DND-41 (cell line): ENCODE results near the gene PKDREJ.
A peak's percentile ranks its signal among the peaks of the same experiment; 100 is the strongest.

ENCODE experiments used
- ATAC-seq: fragments of 200-7000 bp; cut with Tn5 transposase; 3 replicates; pipeline ENCODE4 v1.9.1; 2021; ENCODE audit warnings: low read depth; ENCODE audit not compliant: insufficient read depth
- DNase-seq: peaks from one replicate; pipeline ENCODE4 v3.0.0-alpha.2; 2020
- H2AFZ ChIP-seq: 2 replicates; pipeline ENCODE4 v1.6.0; 2012; ENCODE audit warnings: low read depth, low read length
- H3K27ac ChIP-seq: 2 replicates; pipeline ENCODE4 v1.5.1; 2012; ENCODE audit warnings: low read length, inconsistent platforms
- H3K27me3 ChIP-seq: fragments of 200-600 bp; sonication (generic); 2 replicates; pipeline ENCODE4 v1.6.0; 2012; ENCODE audit warnings: low read length, mild to moderate bottlenecking, inconsistent platforms; ENCODE audit not compliant: insufficient read depth, poor library complexity
- H3K36me3 ChIP-seq: 2 replicates; pipeline ENCODE4 v1.5.1; 2012; ENCODE audit warnings: low read length, inconsistent platforms; ENCODE audit not compliant: insufficient read depth
- H3K4me1 ChIP-seq: 2 replicates; pipeline ENCODE4 v1.5.1; 2012; ENCODE audit warnings: mild to moderate bottlenecking, low read length; ENCODE audit not compliant: insufficient read depth
- H3K4me2 ChIP-seq: 2 replicates; pipeline ENCODE4 v1.6.0; 2012; ENCODE audit warnings: mild to moderate bottlenecking, moderate library complexity, low read length, inconsistent platforms; ENCODE audit not compliant: insufficient read depth
- H3K4me3 ChIP-seq, 2 experiments: fragments of 200-600 bp in 1 of 2; shearing (Covaris generic) in 1 of 2; 2 replicates each; pipeline ENCODE4 v1.5.1; 2012 to 2016; ENCODE audit warnings: inconsistent platforms in 2 of 2, low read length in 2 of 2, mild to moderate bottlenecking in 2 of 2, low read depth in 1 of 2, moderate library complexity in 1 of 2
- H3K79me2 ChIP-seq: 2 replicates; pipeline ENCODE4 v1.6.0; 2012; ENCODE audit warnings: low read length, inconsistent platforms; ENCODE audit not compliant: insufficient read depth
- H3K9ac ChIP-seq: 2 replicates; pipeline ENCODE4 v1.6.0; 2012; ENCODE audit warnings: low read depth, mild to moderate bottlenecking, inconsistent platforms, low read length, moderate library complexity
- H3K9me3 ChIP-seq: 2 replicates; pipeline ENCODE4 v1.5.1; 2012; ENCODE audit warnings: low read length, moderate library complexity, mild to moderate bottlenecking, inconsistent platforms; ENCODE audit not compliant: insufficient read depth, severe bottlenecking
- H4K20me1 ChIP-seq: 2 replicates; pipeline ENCODE4 v1.6.0; 2012; ENCODE audit warnings: low read length; ENCODE audit not compliant: insufficient read depth
- EZH2 ChIP-seq: IDR thresholded peaks from 3 replicates; pipeline ENCODE4 v1.6.1; 2012; ENCODE audit warnings: borderline replicate concordance, low read depth, mild to moderate bottlenecking, moderate library complexity, low read length, inconsistent platforms; ENCODE audit not compliant: severe bottlenecking
- TF ChIP-seq, protein P1 (sequence below): IDR thresholded peaks from 2 replicates; pipeline ENCODE4 v1.5.1; 2012; ENCODE audit warnings: borderline replicate concordance, low read length, moderate library complexity, mild to moderate bottlenecking; ENCODE audit not compliant: poor library complexity, severe bottlenecking; ENCODE audit errors: extremely low read depth

The PKDREJ gene

GRCh38 chr22:46290121-46290842, 27.1 kb upstream of the PKDREJ start:
- no peak overlapping the region for H3K9ac ChIP-seq
- H3K79me2 ChIP-seq, result peaks cover under 1% of the 10 kb centered on the region; the same call in 1 of the 2 replicates
- no peaks in the 10 kb centered on the region for H4K20me1 ChIP-seq
- H3K4me2 ChIP-seq, result no peak overlapping the region
- H2AFZ ChIP-seq, result no peak overlapping the region
- no peak for ATAC-seq
- H3K27me3 ChIP-seq, result no peaks in the 10 kb centered on the region
- H3K9me3 ChIP-seq, result no peaks in the 10 kb centered on the region
- H3K4me3 ChIP-seq, result no peak overlapping the region
- 0 out of 2 replicates have a peak overlapping the region, but pooled peaks have one; percentile 13 for H3K27ac ChIP-seq
- no peak for DNase-seq
- TF ChIP-seq, protein P1, sequence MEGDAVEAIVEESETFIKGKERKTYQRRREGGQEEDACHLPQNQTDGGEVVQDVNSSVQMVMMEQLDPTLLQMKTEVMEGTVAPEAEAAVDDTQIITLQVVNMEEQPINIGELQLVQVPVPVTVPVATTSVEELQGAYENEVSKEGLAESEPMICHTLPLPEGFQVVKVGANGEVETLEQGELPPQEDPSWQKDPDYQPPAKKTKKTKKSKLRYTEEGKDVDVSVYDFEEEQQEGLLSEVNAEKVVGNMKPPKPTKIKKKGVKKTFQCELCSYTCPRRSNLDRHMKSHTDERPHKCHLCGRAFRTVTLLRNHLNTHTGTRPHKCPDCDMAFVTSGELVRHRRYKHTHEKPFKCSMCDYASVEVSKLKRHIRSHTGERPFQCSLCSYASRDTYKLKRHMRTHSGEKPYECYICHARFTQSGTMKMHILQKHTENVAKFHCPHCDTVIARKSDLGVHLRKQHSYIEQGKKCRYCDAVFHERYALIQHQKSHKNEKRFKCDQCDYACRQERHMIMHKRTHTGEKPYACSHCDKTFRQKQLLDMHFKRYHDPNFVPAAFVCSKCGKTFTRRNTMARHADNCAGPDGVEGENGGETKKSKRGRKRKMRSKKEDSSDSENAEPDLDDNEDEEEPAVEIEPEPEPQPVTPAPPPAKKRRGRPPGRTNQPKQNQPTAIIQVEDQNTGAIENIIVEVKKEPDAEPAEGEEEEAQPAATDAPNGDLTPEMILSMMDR, result no peak
- TF ChIP-seq EZH2, result no peak
- H3K36me3 ChIP-seq, result peaks cover 41% of the 10 kb centered on the region
- H3K4me1 ChIP-seq, result peaks cover 3% of the 10 kb centered on the region

DNA sequence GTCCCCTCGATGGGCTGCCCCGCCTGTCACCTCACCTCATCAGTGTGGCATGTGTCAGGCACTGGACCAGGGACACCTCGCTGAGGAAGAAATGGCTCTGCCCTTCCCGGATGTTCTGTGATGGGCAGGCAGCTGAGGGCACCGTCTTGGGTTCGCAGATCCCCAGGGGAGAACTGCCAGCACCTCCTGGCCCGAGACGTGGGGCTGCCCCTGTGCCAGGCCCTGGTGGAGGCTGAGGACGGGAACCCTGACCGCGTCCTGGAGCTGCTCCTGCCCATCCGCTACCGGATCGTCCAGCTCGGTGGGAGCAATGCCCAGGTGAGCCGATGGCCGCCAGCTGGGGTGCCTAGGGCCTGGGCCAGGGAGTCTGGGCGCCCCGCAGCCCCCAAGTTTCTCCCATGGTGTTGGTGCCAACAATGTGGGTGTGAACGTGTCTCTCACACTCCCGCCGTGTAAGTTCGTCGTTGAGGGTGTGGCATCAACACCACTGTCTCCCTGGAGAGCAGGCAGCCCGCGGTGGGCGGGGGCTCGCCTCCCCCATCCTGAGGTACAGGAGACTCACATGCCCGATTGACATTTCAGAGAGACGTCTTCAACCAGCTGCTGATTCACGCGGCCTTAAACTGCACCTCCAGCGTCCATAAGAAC, 26.2 kb upstream of the PKDREJ start:
- no peaks in the 10 kb centered on the region for H3K79me2 ChIP-seq
- no peak overlapping the region for H2AFZ ChIP-seq
- H3K27ac ChIP-seq, result no peak overlapping the region
- H3K9ac ChIP-seq, result no peak overlapping the region
- H4K20me1 ChIP-seq, result no peaks in the 10 kb centered on the region
- H3K27me3 ChIP-seq, result no peaks in the 10 kb centered on the region
- H3K9me3 ChIP-seq, result no peaks in the 10 kb centered on the region
- no peak overlapping the region for H3K4me2 ChIP-seq
- DNase-seq, result no peak
- H3K4me3 ChIP-seq, result no peak overlapping the region
- ATAC-seq, result no peak
- no peaks in the 10 kb centered on the region for H3K4me1 ChIP-seq
- peaks cover 48% of the 10 kb centered on the region for H3K36me3 ChIP-seq
- TF ChIP-seq, protein P1, result no peak
- TF ChIP-seq EZH2, result no peak

DNA sequence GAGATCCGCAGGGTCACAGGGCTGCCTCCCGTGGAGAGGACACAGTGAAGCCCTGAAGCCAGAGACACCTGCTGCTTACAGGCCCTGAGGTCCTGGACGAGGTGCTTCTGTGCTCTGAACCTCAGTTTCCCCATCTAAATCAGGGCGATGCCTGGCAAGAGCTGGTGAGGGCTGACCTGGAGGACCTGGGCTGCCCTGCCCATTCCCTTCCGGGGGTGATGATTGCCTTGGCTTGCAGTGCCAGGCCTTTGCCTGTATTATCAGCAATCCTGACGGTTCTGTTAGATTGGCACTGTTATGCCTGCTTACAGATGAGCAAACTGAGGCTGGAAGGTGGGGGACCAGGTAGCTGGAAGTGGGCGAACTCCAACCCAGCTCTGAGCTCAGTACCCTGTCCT, 25.7 kb upstream of the PKDREJ start:
- Histone ChIP-seq H3K4me3 (no peak overlapping the region), H3K9ac (no peak overlapping the region), H3K4me2 (no peak overlapping the region), H3K27me3 (no peaks in the 10 kb centered on the region), H3K9me3 (no peaks in the 10 kb centered on the region), H3K4me1 (no peaks in the 10 kb centered on the region), H2AFZ (no peak overlapping the region), H4K20me1 (no peaks in the 10 kb centered on the region), H3K27ac (no peak overlapping the region), H3K79me2 (no peaks in the 10 kb centered on the region), H3K36me3 (peaks cover 54% of the 10 kb centered on the region)
- ATAC-seq, result no peak
- no peak for DNase-seq
- TF ChIP-seq, protein P1, result no peak
- no peak for TF ChIP-seq EZH2
